Parathyroid adenoma (tissue), 2 donors: Measurements from ENCODE around the gene ARPC4.

Experiments
- H2AFZ ChIP-seq: fragments of 300-600 bp; sonication (generic); one replicate; pipeline ENCODE4 v1.7.0; 2017; ENCODE audit warnings: antibody characterized with exemption, mild to moderate bottlenecking
- H3K27ac ChIP-seq: fragments of 300-600 bp; sonication (generic); one replicate; pipeline ENCODE4 v1.7.0; 2017
- H3K27me3 ChIP-seq: fragments of 300-600 bp; sonication (generic); one replicate; pipeline ENCODE4 v1.7.0; 2017; ENCODE audit warnings: low read length; ENCODE audit not compliant: control insufficient read depth, insufficient read depth
- H3K36me3 ChIP-seq: fragments of 300-600 bp; sonication (generic); one replicate; pipeline ENCODE4 v1.7.0; 2017; ENCODE audit warnings: low read length; ENCODE audit not compliant: control insufficient read depth, insufficient read depth
- H3K4me1 ChIP-seq: fragments of 300-600 bp; sonication (generic); one replicate; pipeline ENCODE4 v1.7.0; 2017; ENCODE audit warnings: control low read depth
- H3K4me2 ChIP-seq: fragments of 300-600 bp; sonication (generic); one replicate; pipeline ENCODE4 v1.7.0; 2017; ENCODE audit warnings: low read length
- H3K4me3 ChIP-seq: fragments of 300-600 bp; sonication (generic); one replicate; pipeline ENCODE4 v1.7.0; 2017; ENCODE audit warnings: low read depth, low read length
- H3K79me2 ChIP-seq: fragments of 300-600 bp; sonication (generic); one replicate; pipeline ENCODE4 v1.7.0; 2017; ENCODE audit warnings: control low read depth
- H3K9ac ChIP-seq: fragments of 300-600 bp; sonication (generic); one replicate; pipeline ENCODE4 v1.7.0; 2017; ENCODE audit warnings: mild to moderate bottlenecking
- H3K9me3 ChIP-seq: fragments of 300-600 bp; sonication (generic); one replicate; pipeline ENCODE4 v1.7.0; 2017; ENCODE audit warnings: low read length; ENCODE audit not compliant: control insufficient read depth
- TF ChIP-seq, protein P1 (sequence below): fragments of 300-600 bp; sonication (generic); IDR thresholded peaks from one replicate; pipeline ENCODE4 v1.7.0; 2017; ENCODE audit warnings: antibody characterized with exemption, mild to moderate bottlenecking
- donor health status: primary hyperparathyroidism.

Gene ARPC4

DNA sequence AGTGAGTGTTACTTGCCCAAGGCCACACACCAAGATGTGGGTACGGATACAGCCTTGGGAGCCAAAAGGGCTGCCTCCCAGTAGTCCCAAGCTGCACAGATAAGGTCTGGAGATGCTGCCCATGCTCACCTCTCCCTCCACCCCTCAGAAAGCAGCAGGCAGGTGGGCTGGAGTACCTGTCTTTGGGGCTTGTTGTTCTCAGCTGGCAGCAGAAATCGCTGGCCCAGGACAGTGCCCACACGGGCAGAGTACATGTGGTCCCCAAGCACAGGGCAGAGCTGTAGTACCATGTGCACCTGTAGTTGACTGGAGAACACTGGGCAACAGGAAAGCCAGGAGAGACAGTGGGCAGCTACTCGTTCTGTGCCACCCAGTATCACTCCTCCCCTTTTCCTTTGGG lies 46.0 kb downstream of the ARPC4 start:
- H3K9ac ChIP-seq, result no peak overlapping the region
- TF ChIP-seq, protein P1, sequence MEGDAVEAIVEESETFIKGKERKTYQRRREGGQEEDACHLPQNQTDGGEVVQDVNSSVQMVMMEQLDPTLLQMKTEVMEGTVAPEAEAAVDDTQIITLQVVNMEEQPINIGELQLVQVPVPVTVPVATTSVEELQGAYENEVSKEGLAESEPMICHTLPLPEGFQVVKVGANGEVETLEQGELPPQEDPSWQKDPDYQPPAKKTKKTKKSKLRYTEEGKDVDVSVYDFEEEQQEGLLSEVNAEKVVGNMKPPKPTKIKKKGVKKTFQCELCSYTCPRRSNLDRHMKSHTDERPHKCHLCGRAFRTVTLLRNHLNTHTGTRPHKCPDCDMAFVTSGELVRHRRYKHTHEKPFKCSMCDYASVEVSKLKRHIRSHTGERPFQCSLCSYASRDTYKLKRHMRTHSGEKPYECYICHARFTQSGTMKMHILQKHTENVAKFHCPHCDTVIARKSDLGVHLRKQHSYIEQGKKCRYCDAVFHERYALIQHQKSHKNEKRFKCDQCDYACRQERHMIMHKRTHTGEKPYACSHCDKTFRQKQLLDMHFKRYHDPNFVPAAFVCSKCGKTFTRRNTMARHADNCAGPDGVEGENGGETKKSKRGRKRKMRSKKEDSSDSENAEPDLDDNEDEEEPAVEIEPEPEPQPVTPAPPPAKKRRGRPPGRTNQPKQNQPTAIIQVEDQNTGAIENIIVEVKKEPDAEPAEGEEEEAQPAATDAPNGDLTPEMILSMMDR, result no peak
- no peaks in the 10 kb centered on the region for H3K27me3 ChIP-seq
- H3K4me2 ChIP-seq, result no peak overlapping the region
- H3K27ac ChIP-seq, result no peak overlapping the region
- H2AFZ ChIP-seq, result no peak overlapping the region
- no peaks in the 10 kb centered on the region for H3K79me2 ChIP-seq
- no peaks in the 10 kb centered on the region for H3K36me3 ChIP-seq
- H3K9me3 ChIP-seq, result no peaks in the 10 kb centered on the region
- H3K4me3 ChIP-seq, result no peak overlapping the region
- H3K4me1 ChIP-seq, result no peaks in the 10 kb centered on the region

DNA sequence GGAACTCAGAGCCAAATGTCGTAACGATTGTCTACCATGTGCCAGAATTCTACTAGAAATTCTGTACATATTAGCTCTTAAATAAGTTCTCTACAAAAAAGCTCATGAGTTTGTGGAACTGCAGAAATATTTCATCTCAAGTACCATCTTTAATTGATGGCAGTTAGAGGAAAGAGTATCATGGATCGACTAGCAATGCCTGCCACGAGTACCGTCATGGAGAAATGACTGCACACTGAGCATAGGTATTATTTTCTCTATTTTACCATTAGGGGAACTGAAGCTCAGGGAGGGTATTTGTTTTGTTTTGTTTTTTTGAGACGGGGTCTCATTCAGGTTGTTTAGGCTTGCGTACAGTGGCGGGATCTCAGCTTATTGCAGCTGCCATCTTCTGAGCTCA lies 48.1 kb downstream of the ARPC4 start:
- no peaks in the 10 kb centered on the region for H3K36me3 ChIP-seq

DNA sequence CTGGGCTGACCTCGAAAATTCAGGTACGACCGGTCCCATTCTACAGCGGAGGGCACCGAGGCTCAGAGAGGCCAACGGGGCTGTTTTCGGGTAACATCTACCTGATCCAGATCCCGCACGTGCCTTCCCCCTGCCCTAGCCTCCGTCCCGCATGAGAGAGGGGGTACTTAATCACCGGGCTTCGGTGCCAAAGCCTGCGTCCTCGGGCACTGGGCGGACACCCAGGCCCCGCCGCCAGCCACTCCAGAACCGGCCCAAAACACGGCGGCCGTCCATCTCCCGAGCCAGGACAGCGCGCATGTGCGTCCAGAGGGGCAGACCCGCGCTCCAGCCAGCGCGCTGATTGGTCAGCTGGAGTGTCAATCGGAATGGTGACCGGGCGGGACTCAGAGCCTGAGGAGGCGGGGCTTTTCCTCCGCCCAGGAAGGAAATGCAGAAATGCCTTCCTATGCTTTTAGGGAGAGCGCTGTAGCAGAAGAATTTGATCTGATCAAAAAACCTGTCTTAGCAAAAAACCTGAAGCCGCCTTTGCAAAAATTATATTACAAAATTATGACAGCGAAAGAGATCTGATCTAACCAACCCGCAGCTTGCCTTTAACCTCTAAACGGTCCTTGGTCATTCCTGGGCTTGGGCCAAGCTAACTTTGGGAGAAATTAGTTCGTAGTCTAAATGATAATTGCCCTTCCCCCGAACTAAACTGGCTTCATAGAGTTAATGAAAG lies 51.0 kb downstream of the ARPC4 start, which contains the start of gene RPUSD3:
Gene RPUSD3 (minus strand): TSS at position 294 of the 724 bp plus-strand sequence. CDS start 18 bp downstream, at position 276.
- Histone ChIP-seq H3K4me2 (peak within 1 kb of the TSS; percentile 75), H3K4me1 (no peaks in the 10 kb centered on the region), H3K79me2 (no peaks in the 10 kb centered on the region), H3K27me3 (no peaks in the 10 kb centered on the region), H3K36me3 (no peaks in the 10 kb centered on the region), H3K9ac (no peak within 1 kb of the TSS), H2AFZ (peak within 1 kb of the TSS; percentile 89), H3K9me3 (no peaks in the 10 kb centered on the region), H3K27ac (peak within 1 kb of the TSS; percentile 79), H3K4me3 (peak within 1 kb of the TSS; percentile 54)
- TF ChIP-seq, protein P1, result no peak

More for the DNA sequence above, 48.1 kb downstream of the ARPC4 start:
- H3K9ac ChIP-seq, result no peak overlapping the region
- H3K27me3 ChIP-seq, result no peaks in the 10 kb centered on the region
- no peak overlapping the region for H3K27ac ChIP-seq
- no peak overlapping the region for H3K4me3 ChIP-seq
- no peaks in the 10 kb centered on the region for H3K9me3 ChIP-seq
- H3K4me1 ChIP-seq, result no peaks in the 10 kb centered on the region
- no peak overlapping the region for H2AFZ ChIP-seq
- TF ChIP-seq, protein P1, result no peak
- no peaks in the 10 kb centered on the region for H3K79me2 ChIP-seq
- no peak overlapping the region for H3K4me2 ChIP-seq

DNA sequence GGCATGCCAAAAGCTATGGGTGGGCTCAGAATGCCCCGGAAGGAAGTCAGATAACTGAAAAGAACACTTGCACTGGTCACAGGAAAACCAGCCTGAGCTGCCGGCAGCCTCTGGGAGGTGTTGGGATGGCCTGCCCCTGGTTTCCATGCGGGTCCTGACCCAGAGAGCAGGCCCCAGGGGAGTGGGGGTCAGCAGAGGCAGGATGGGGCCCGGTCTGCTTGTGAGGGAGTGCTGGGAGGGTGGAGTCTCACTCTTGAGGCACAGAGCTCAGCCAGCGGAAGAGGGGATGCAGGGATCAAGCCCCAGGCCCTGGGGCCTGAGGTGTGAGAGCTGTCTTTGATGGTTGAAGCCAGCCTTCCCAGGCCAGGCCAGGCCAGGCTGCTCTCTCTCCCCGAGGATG lies 53.3 kb downstream of the ARPC4 start:
- H3K27me3 ChIP-seq, result no peaks in the 10 kb centered on the region
- H3K9me3 ChIP-seq, result no peaks in the 10 kb centered on the region
- no peak overlapping the region for H3K27ac ChIP-seq
- TF ChIP-seq, protein P1, result no peak
- no peak overlapping the region for H3K9ac ChIP-seq
- no peak overlapping the region for H3K4me2 ChIP-seq
- H3K79me2 ChIP-seq, result no peaks in the 10 kb centered on the region
- H3K4me3 ChIP-seq, result no peak overlapping the region
- no peaks in the 10 kb centered on the region for H3K4me1 ChIP-seq
- no peaks in the 10 kb centered on the region for H3K36me3 ChIP-seq
- H2AFZ ChIP-seq, result no peak overlapping the region
